GM21423 (cell line): ENCODE measurements around the gene SPRYD3.
"Not testable (repeated sequence)": the region's sequence is repeated elsewhere in the genome, so short reads cannot be mapped to it uniquely, and the experiment has no call there.

Experiments used
- ATAC-seq: cut with Tn5 transposase; IDR thresholded peaks from one replicate; pipeline ENCODE4 v1.9.1; 2021; ENCODE audit warnings: mild to moderate bottlenecking, moderate library complexity; ENCODE audit not compliant: unreplicated experiment

The SPRYD3 gene

GRCh38 chr12:53079226-53080117 lies at the start of gene SPRYD3:
Gene SPRYD3, minus strand, starts transcription at chr12:53079390. Its CDS starts 57 bp downstream, at chr12:53079333.
- peak; percentile 99 for ATAC-seq

GRCh38 chr12:53127169-53127568 lies 48.0 kb upstream of the SPRYD3 start:
- no peak for ATAC-seq

GRCh38 chr12:53124352-53124723 lies 45.1 kb upstream of the SPRYD3 start:
- no peak for ATAC-seq

GRCh38 chr12:53123578-53124351 lies 44.6 kb upstream of the SPRYD3 start:
- ATAC-seq = no peak

- no peak for ATAC-seq
Observed at GRCh38 chr12:53122961-53123468, 43.8 kb upstream of the SPRYD3 start.

- ATAC-seq = no peak
Observed at GRCh38 chr12:53120685-53121525, 41.7 kb upstream of the SPRYD3 start.

- ATAC-seq = no peak
Observed at GRCh38 chr12:53118751-53119300, 39.6 kb upstream of the SPRYD3 start.

GRCh38 chr12:53115891-53116648 lies 36.9 kb upstream of the SPRYD3 start:
- no peak for ATAC-seq

- ATAC-seq = no peak
Observed at GRCh38 chr12:53115112-53115890, 36.1 kb upstream of the SPRYD3 start.

- ATAC-seq = no peak
Observed at GRCh38 chr12:53113951-53114350, 34.8 kb upstream of the SPRYD3 start.

GRCh38 chr12:53113136-53113705 lies 34.0 kb upstream of the SPRYD3 start:
- ATAC-seq = no peak

GRCh38 chr12:53112431-53112830 lies 33.2 kb upstream of the SPRYD3 start:
- not testable (repeated sequence) for ATAC-seq

GRCh38 chr12:53107122-53107521 lies 27.9 kb upstream of the SPRYD3 start:
- no peak for ATAC-seq

- no peak for ATAC-seq
Observed at GRCh38 chr12:53105712-53106439, 26.7 kb upstream of the SPRYD3 start.

GRCh38 chr12:53105256-53105655 lies 26.1 kb upstream of the SPRYD3 start:
- no peak for ATAC-seq

GRCh38 chr12:53103860-53104305 lies 24.7 kb upstream of the SPRYD3 start:
- no peak for ATAC-seq

- ATAC-seq = peak; percentile 72
Observed at GRCh38 chr12:53102883-53103807, 24.0 kb upstream of the SPRYD3 start, which contains the start of gene SOAT2. Gene SOAT2, plus strand, starts transcription at chr12:53103486. Its CDS starts 92 bp downstream, at chr12:53103578.
